ENCODE data around the gene REPS2.

Gene REPS2

DNA sequence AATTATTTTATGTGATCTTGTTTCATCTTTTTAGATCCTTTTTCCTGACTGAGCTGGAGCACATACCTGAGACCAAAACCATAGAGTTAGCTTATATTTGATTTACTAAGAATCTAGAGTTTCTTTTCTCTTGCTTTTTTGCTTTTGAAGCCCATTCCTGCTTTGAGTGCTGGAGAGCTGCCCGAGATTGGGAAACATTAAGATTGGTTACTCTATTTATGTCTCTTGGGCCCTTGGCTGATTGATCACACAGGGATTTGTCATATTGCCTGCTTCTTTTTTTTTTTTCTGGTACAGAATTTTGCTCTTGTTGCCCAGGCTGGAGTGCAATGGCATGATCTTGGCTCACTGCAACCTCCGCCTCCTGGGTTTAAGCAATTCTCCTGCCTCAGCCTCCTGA, 73.9 kb downstream of the REPS2 start:
- TF ChIP-seq, protein P1, sequence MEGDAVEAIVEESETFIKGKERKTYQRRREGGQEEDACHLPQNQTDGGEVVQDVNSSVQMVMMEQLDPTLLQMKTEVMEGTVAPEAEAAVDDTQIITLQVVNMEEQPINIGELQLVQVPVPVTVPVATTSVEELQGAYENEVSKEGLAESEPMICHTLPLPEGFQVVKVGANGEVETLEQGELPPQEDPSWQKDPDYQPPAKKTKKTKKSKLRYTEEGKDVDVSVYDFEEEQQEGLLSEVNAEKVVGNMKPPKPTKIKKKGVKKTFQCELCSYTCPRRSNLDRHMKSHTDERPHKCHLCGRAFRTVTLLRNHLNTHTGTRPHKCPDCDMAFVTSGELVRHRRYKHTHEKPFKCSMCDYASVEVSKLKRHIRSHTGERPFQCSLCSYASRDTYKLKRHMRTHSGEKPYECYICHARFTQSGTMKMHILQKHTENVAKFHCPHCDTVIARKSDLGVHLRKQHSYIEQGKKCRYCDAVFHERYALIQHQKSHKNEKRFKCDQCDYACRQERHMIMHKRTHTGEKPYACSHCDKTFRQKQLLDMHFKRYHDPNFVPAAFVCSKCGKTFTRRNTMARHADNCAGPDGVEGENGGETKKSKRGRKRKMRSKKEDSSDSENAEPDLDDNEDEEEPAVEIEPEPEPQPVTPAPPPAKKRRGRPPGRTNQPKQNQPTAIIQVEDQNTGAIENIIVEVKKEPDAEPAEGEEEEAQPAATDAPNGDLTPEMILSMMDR (conservative IDR thresholded peaks at IDR 0.05; ENCODE audit: low read depth) = no peak
- no peak overlapping the region for H3K27ac ChIP-seq
- ChIA-PET CTCF (no interaction called here), POLR2A (ENCODE audit: low non-redundant PET) (no interaction called here)
- no peak for DNase-seq (ENCODE audit: low spot score)

DNA sequence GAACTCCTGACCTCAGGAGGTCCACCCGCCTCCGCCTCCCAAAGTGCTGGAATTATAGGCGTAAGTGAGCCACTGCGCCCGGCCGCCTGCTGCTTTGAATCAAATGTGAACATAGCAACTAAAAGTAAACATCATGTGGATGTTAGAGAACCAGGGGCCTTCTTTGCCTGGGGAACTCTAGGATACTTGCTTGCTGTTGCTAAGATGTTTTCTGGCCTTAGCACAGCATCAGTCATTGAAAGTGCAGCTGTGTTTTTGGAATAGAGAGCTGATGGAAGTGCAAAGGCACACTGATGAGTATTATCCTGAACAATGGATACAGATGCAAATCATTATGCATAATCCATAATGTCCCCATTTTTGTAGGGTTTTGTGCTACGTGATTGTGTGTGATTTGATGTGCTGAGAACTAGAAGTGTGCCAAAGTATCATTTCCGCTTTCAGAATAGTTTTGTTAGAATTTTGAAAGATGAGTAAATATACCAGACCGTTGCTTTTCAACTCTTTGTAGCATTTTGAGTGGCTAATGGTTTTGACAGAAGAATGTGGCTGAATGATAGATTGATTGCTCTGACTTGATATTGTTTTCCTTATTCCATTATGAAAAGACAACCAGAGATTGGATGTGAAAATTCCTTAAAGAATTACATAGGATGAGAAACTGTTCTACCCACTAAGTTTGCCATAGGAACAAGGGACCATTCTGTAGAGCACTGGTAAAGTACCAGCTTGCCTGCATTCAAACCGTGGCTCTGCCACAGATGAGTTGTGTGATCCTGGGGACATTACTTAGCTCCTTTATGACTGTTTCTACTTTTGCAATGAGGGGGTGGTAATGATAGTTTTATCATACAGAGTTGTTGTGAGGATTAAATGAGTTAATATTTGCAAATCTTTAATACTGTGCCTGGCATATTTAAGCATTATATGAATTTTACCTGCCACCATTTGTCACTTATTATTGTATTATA, 74.7 kb downstream of the REPS2 start:
- POLR2A ChIA-PET (ENCODE audit: low non-redundant PET) = no interaction called here
- no peak overlapping the region for H3K27ac ChIP-seq
- TF ChIP-seq, protein P1 (conservative IDR thresholded peaks at IDR 0.05; ENCODE audit: low read depth) = no peak
- CTCF ChIA-PET = interaction anchor here (0.5 kb wide), 1 partner anchor 25 kb away, joined by 4 read pairs; no protein-coding TSS in a partner anchor
- no peak for DNase-seq (ENCODE audit: low spot score)

GRCh38 chrX:17021851-17022604, 75.6 kb downstream of the REPS2 start:
- no peak overlapping the region for H3K27ac ChIP-seq
- POLR2A ChIA-PET (ENCODE audit: low non-redundant PET) = no interaction called here
- CTCF ChIA-PET = interaction anchor here (0.5 kb wide), 1 partner anchor 25 kb away, joined by 4 read pairs; no protein-coding TSS in a partner anchor
- DNase-seq (ENCODE audit: low spot score) = no peak
- TF ChIP-seq, protein P1 (conservative IDR thresholded peaks at IDR 0.05; ENCODE audit: low read depth) = no peak

DNA sequence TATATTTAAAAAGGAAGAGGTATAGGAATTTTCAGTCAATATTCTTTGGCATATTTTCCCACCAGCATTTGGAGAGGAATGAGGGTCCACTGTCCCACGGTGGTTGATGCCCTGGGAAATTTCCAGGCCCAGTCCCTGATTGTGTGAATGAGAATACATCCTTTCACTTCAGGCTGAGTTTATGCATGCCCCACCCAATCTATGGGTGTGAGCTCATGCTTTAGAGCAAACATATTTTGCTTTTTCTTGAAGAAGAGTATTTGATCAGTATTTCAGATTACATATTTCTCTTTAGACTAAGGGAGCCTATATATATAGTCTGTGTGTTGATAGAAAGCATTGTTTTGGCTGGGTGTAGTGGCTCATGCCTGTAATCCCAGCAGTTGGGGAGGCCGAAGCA, 77.2 kb downstream of the REPS2 start:
- POLR2A ChIA-PET (ENCODE audit: low non-redundant PET) = no interaction called here
- no peak for DNase-seq (ENCODE audit: low spot score)
- CTCF ChIA-PET = interaction anchor here (0.6 kb wide), 2 partner anchors 143 to 1451 kb away, joined by 3 to 4 read pairs; no protein-coding TSS in a partner anchor
- TF ChIP-seq, protein P1 (conservative IDR thresholded peaks at IDR 0.05; ENCODE audit: low read depth) = no peak
- H3K27ac ChIP-seq = no peak overlapping the region

GRCh38 chrX:17024886-17025285, 78.4 kb downstream of the REPS2 start:
- TF ChIP-seq, protein P1 (conservative IDR thresholded peaks at IDR 0.05; ENCODE audit: low read depth) = no peak
- ChIA-PET CTCF (interaction anchor here (1.5 kb wide), 1 partner anchor 21 kb away, joined by 3 read pairs; no protein-coding TSS in a partner anchor), POLR2A (ENCODE audit: low non-redundant PET) (no interaction called here)

GRCh38 chrX:17025621-17026302, 79.3 kb downstream of the REPS2 start:
- no peak for DNase-seq (ENCODE audit: low spot score)
- ChIA-PET CTCF (interaction anchor here (1.5 kb wide), 1 partner anchor 20 kb away, joined by 3 read pairs; no protein-coding TSS in a partner anchor), POLR2A (ENCODE audit: low non-redundant PET) (no interaction called here)
- no peak overlapping the region for H3K27ac ChIP-seq
- TF ChIP-seq, protein P1 (conservative IDR thresholded peaks at IDR 0.05; ENCODE audit: low read depth) = no peak

More at GRCh38 chrX:17024886-17025285, 78.4 kb downstream of the REPS2 start:
- no peak overlapping the region for H3K27ac ChIP-seq
- DNase-seq (ENCODE audit: low spot score) = no peak
